HepG2 (cell line): ENCODE results near the gene SPAG6. TPM values are rescaled to one million over a fixed set of nuclear protein-coding genes. Genes with fewer than 3 reads are reported as not detected.

Source experiments
- ATAC-seq: fragments of 200-7000 bp; cut with Tn5 transposase; 3 replicates; pipeline ENCODE4 v1.9.1; 2020; ENCODE audit warnings: mild to moderate bottlenecking, moderate library complexity
- BruUV-seq: library from RNA; stranded (reverse); fragments of 400-500 nt; replicated peaks from 2 replicates; lab custom pipeline; 2021; lab: Mats Ljungman, UMichigan
- CTCF ChIA-PET: fragments of 300-600 bp; formaldehyde crosslinking; extraction: SDS; loops from one replicate; lab custom pipeline; 2021; ENCODE audit warnings: low total read pairs, inconsistent platforms, low intra/inter-chr PET ratio; lab: Yijun Ruan, JAX
- POLR2A ChIA-PET: fragments of 350-600 bp; sonication (Branson Sonifier 250); formaldehyde crosslinking; loops from one replicate; lab custom pipeline; 2020; ENCODE audit warnings: antibody characterized with exemption, inconsistent platforms; lab: Yijun Ruan, JAX
- DNase-seq: peaks from one replicate; pipeline ENCODE4 v3.0.0-alpha.2; 2015; ENCODE audit warnings: low spot score
- FAIRE-seq: peaks from 3 replicates; lab custom pipeline; 2011; peaks lifted over from hg19 to GRCh38; lab: Jason Lieb, UNC
- H2AFZ ChIP-seq: one replicate; pipeline ENCODE4 v1.6.1; 2011; ENCODE audit warnings: low read length, inconsistent platforms
- H3K27ac ChIP-seq: fragments of 300-600 bp; 3 replicates; pipeline ENCODE4 v1.8.0; 2011; ENCODE audit warnings: mixed run types, mild to moderate bottlenecking, mixed read lengths, low read length, inconsistent platforms; ENCODE audit not compliant: insufficient read depth; ENCODE audit errors: extremely low read length
- H3K27me3 ChIP-seq, 2 experiments: fragments of 200-600 bp in 1 of 2; 2 replicates in 1 of 2; 3 replicates in 1 of 2; pipeline versions ENCODE4 v1.6.0 to v1.8.0; 2011; ENCODE audit warnings: low read length in 2 of 2, mild to moderate bottlenecking in 2 of 2, moderate library complexity in 2 of 2, inconsistent platforms in 1 of 2; ENCODE audit not compliant: insufficient read depth in 2 of 2, control insufficient read depth in 1 of 2
- H3K36me3 ChIP-seq, 2 experiments: fragments of 200-600 bp in 1 of 2; replicated peaks in 1 of 2; 2 replicates in 1 of 2; 3 replicates in 1 of 2; pipeline versions ENCODE4 v1.5.1 to v1.8.0; 2011; ENCODE audit warnings: low read length in 2 of 2, inconsistent platforms in 1 of 2; ENCODE audit not compliant: insufficient read depth in 2 of 2, control insufficient read depth in 1 of 2
- H3K4me1 ChIP-seq: 2 replicates; pipeline ENCODE4 v1.5.1; 2012; ENCODE audit warnings: low read length, inconsistent platforms; ENCODE audit not compliant: insufficient read depth
- H3K4me2 ChIP-seq: 2 replicates; pipeline ENCODE4 v1.6.0; 2011; ENCODE audit warnings: low read depth, low read length, inconsistent platforms
- H3K4me3 ChIP-seq, 3 experiments: fragments of 200-600 bp in 1 of 3; sonication (generic), shearing (Covaris generic) in 1 of 3; replicated peaks in 1 of 3; 2 replicates each; pipeline ENCODE4 v1.5.1; 2011 to 2016; ENCODE audit warnings: low read length in 3 of 3, inconsistent platforms in 2 of 3, low read depth in 2 of 3, mild to moderate bottlenecking in 2 of 3, control low read depth in 1 of 3, mixed read lengths in 1 of 3; ENCODE audit not compliant: insufficient read depth in 1 of 3
- H3K79me2 ChIP-seq: one replicate; pipeline ENCODE4 v1.6.1; 2011; ENCODE audit warnings: low read length, inconsistent platforms; ENCODE audit not compliant: insufficient read depth
- H3K9ac ChIP-seq: 2 replicates; pipeline ENCODE4 v1.6.0; 2011; ENCODE audit warnings: mild to moderate bottlenecking, low read depth, low read length, inconsistent platforms; ENCODE audit not compliant: insufficient read depth
- H3K9me3 ChIP-seq: 2 replicates; pipeline ENCODE4 v1.5.1; 2012; ENCODE audit warnings: mild to moderate bottlenecking, low read length
- H4K20me1 ChIP-seq: 2 replicates; pipeline ENCODE4 v1.6.0; 2011; ENCODE audit warnings: inconsistent platforms, mild to moderate bottlenecking, low read length, moderate library complexity; ENCODE audit not compliant: insufficient read depth
- CTCF ChIP-seq: sonication (generic); formaldehyde crosslinking; IDR thresholded peaks from 2 replicates; pipeline ENCODE4 v1.5.0; 2020; ENCODE audit warnings: mild to moderate bottlenecking, missing genetic modification reagents, moderate library complexity
- FOXP4 ChIP-seq: sonication (generic); formaldehyde crosslinking; IDR thresholded peaks from 2 replicates; pipeline ENCODE4 v1.4.0; 2020; ENCODE audit warnings: missing genetic modification reagents
- WGBS: methylation state at CpG from one replicate; pipeline ENCODE4 v1.1.6; 2017; ENCODE audit warnings: low lambda C conversion rate; 5-methylcytosine and 5-hydroxymethylcytosine counted together
- in situ Hi-C: cut with HindIII; loops from 2 replicates; pipeline ENCODE4 v1.10.0; 2017; ENCODE audit warnings: low pct_unique_long_range_greater_than_20kb; ENCODE audit not compliant: extremely low pct_ligation_motif_present
- intact Hi-C: fragments of 100-400 bp; cut with micrococcal nuclease; formaldehyde crosslinking; loops from one replicate; pipeline ENCODE4 v1.10.0; 2022; ENCODE audit not compliant: unreplicated experiment
- polyA plus RNA-seq, 8 experiments: library from polyadenylated mRNA; depleted of rRNA in 3 of 8; stranded (reverse) in 7 of 8; unstranded in 1 of 8; fragments of >200 nt; fragmentation: Illumina TruSeq in 4 of 8; extraction: Trizol in 4 of 8; gene quantifications; 2 replicates each; pipeline versions ENCODE4 v1.2.1 to v1.2.3, GENCODE V29; 2011 to 2016; ENCODE audit warnings: low read depth in 4 of 8, missing spikeins in 1 of 8, mixed read lengths in 1 of 8; ENCODE audit not compliant: insufficient read depth in 1 of 8
- total RNA-seq, 5 experiments: library from RNA; depleted of rRNA; stranded (reverse); fragments of >200 nt; fragmentation: Illumina TruSeq; extraction: Trizol; gene quantifications; 2 replicates each; pipeline ENCODE4 v1.2.3, GENCODE V29; 2016; ENCODE audit warnings: low read depth in 1 of 5

The SPAG6 gene
- total and polyA plus RNA-seq, 2 of the 13 experiments (the other 11 are each of a cell fraction or from before 2014, with no cell fraction given), result not detected

- ATAC-seq, result no peak
Measured at GRCh38 chr10:22464966-22465629, 119.8 kb downstream of the SPAG6 start.

More at GRCh38 chr10:22464966-22465629, 119.8 kb downstream of the SPAG6 start:
- TF ChIP-seq FOXP4, result no peak
- no peak for TF ChIP-seq CTCF (CRISPR knock-in tag)
- TF ChIP-seq, all 625 proteins: peak for 0
- ChIA-PET CTCF (no interaction called here), POLR2A (no interaction called here)
- no peak for FAIRE-seq
- Histone ChIP-seq H3K27ac (no peak overlapping the region), H3K27me3 (0 out of 5 replicates have a peak, but pooled peaks cover 0 to 6% of the 10 kb centered on the region in 2 experiments), H3K4me3 (no peak overlapping the region), H3K79me2 (no peaks in the 10 kb centered on the region), H3K9ac (no peak overlapping the region), H3K9me3 (no peaks in the 10 kb centered on the region), H2AFZ (no peak overlapping the region), H3K4me1 (no peaks in the 10 kb centered on the region), H3K36me3 (no peaks in the 10 kb centered on the region), H3K4me2 (no peak overlapping the region), H4K20me1 (no peaks in the 10 kb centered on the region)
- no peak for DNase-seq
- in situ Hi-C loops, result no loop called here
- WGBS, result 53% methylated on average over 5 of the region's 5 CpGs
- BruUV-seq, result no TSS peak
- intact Hi-C loops, result no loop called here
